Activated CD4-positive, alpha-beta T cell treated with anti-CD3 and anti-CD28 coated beads for 24 hours (primary cell): ENCODE results near the gene NADSYN1.
A peak's percentile ranks its signal among the peaks of the same experiment; 100 is the strongest.

Experiments used
- DNase-seq, 2 donors: peaks; one replicate each; pipeline ENCODE4 v3.0.0-alpha.2; 2020; ENCODE audit warnings: low read depth in 2 of 2

The NADSYN1 gene

GRCh38 chr11:71474141-71474770 lies 21.3 kb downstream of the NADSYN1 start:
- no peak for DNase-seq

- DNase-seq: no peak
These were observed 21.9 kb downstream of the NADSYN1 start for GRCh38 chr11:71474771-71475483.

- no peak for DNase-seq
These were observed 23.0 kb downstream of the NADSYN1 start for GRCh38 chr11:71476031-71476430.

- no peak for DNase-seq
These were observed 24.1 kb downstream of the NADSYN1 start for GRCh38 chr11:71476926-71477640.

GRCh38 chr11:71477641-71478527 lies 24.9 kb downstream of the NADSYN1 start:
- DNase-seq: no peak

GRCh38 chr11:71478528-71478840 lies 25.5 kb downstream of the NADSYN1 start:
- DNase-seq: no peak

GRCh38 chr11:71481101-71481960 lies 28.3 kb downstream of the NADSYN1 start:
- DNase-seq: no peak

- DNase-seq: no peak
These were observed 29.2 kb downstream of the NADSYN1 start for GRCh38 chr11:71482216-71482615.

- DNase-seq: no peak
These were observed 29.9 kb downstream of the NADSYN1 start for GRCh38 chr11:71482746-71483364.

- no peak for DNase-seq
These were observed 30.7 kb downstream of the NADSYN1 start for GRCh38 chr11:71483692-71484091.

- DNase-seq: no peak
These were observed 31.5 kb downstream of the NADSYN1 start for GRCh38 chr11:71484248-71485062.

GRCh38 chr11:71485063-71485399 lies 32.0 kb downstream of the NADSYN1 start:
- DNase-seq: no peak

GRCh38 chr11:71485466-71485865 lies 32.5 kb downstream of the NADSYN1 start:
- no peak for DNase-seq

- no peak for DNase-seq
These were observed 33.3 kb downstream of the NADSYN1 start for GRCh38 chr11:71486320-71486719.

GRCh38 chr11:71488681-71489270 lies 35.8 kb downstream of the NADSYN1 start:
- DNase-seq: no peak

GRCh38 chr11:71489311-71490043 lies 36.5 kb downstream of the NADSYN1 start:
- DNase-seq: peak; percentile 41 to 60

- no peak for DNase-seq
These were observed 37.2 kb downstream of the NADSYN1 start for GRCh38 chr11:71490044-71490730.

GRCh38 chr11:71490731-71491390 lies 37.9 kb downstream of the NADSYN1 start:
- no peak for DNase-seq
